Gastrocnemius medialis (tissue), 4 donors: Measurements from ENCODE around the gene POLE3. TPM values are rescaled to one million over a fixed set of nuclear protein-coding genes. Genes with fewer than 3 reads are reported as not detected.

Experiments used
- ATAC-seq, 2 donors: fragments of 150-250 bp; one replicate each; pipeline ENCODE4 v1.9.1; 2016
- DNase-seq, 2 donors: peaks; one replicate each; pipeline ENCODE4 v3.0.0-alpha.2; 2019
- H3K27ac ChIP-seq, 4 donors: fragments of 200-600 bp; sonication (generic); 1 replicate in 1 of 4; 2 replicates in 3 of 4; pipeline ENCODE4 v1.5.1; 2016 to 2018; ENCODE audit warnings: mild to moderate bottlenecking in 2 of 4, moderate library complexity in 1 of 4
- H3K27me3 ChIP-seq, 3 donors: fragments of 200-600 bp; sonication (generic) in 2 of 3; 1 replicate in 1 of 3; 2 replicates in 2 of 3; pipeline versions ENCODE4 v1.5.1 to v1.6.0; 2016 to 2019; ENCODE audit warnings: mild to moderate bottlenecking in 1 of 3, moderate library complexity in 1 of 3
- H3K36me3 ChIP-seq, 2 donors: fragments of 200-600 bp; sonication (generic) in 1 of 2; one replicate each; pipeline ENCODE4 v1.5.1; 2017 to 2018
- H3K4me1 ChIP-seq, 2 donors: fragments of 200-600 bp; sonication (generic) in 1 of 2; one replicate each; pipeline ENCODE4 v1.5.1; 2016 to 2017; ENCODE audit warnings: mild to moderate bottlenecking in 2 of 2
- H3K4me3 ChIP-seq, 4 donors: fragments of 200-600 bp; sonication (generic) in 3 of 4; 1 replicate in 1 of 4; 2 replicates in 3 of 4; pipeline ENCODE4 v1.5.1; 2016 to 2019; ENCODE audit warnings: mild to moderate bottlenecking in 2 of 4
- H3K9me3 ChIP-seq, 3 donors: fragments of 200-600 bp; sonication (generic) in 2 of 3; 1 replicate in 1 of 3; 2 replicates in 2 of 3; pipeline ENCODE4 v1.5.1; 2016 to 2019
- CTCF ChIP-seq, 5 experiments: fragments of 450-650 bp in 3 of 5; fragments of 200-600 bp in 2 of 5; sonication (generic) in 2 of 5; IDR thresholded peaks in 4 of 5; conservative IDR thresholded peaks in 1 of 5; 1 replicate in 4 of 5; 2 replicates in 1 of 5; pipeline ENCODE4 v1.5.1; 2016 to 2019; ENCODE audit warnings: antibody characterized with exemption in 5 of 5, mild to moderate bottlenecking in 3 of 5, moderate library complexity in 3 of 5
- POLR2A ChIP-seq, 2 donors: fragments of 450-650 bp; IDR thresholded peaks; one replicate each; pipeline ENCODE4 v1.6.1; 2017; ENCODE audit warnings: antibody characterized with exemption in 2 of 2, mild to moderate bottlenecking in 2 of 2, moderate library complexity in 2 of 2
- in situ Hi-C, 4 donors: fragments of 200-750 bp; cut with MboI; loops; one replicate each; pipeline versions ENCODE4 v1.15.0 to v1.8.0; 2017; ENCODE audit warnings: low sequenced_read_pairs in 4 of 4
- intact Hi-C: fragments of 100-400 bp; cut with DNase I; formaldehyde crosslinking; loops from one replicate; pipeline ENCODE4 v1.15.1; 2023; ENCODE audit warnings: low total_unique reads
- total RNA-seq, 4 donors: library from RNA; depleted of rRNA; stranded (reverse); fragments of >200 nt; gene quantifications; one replicate each; pipeline versions ENCODE4 v1.1.0 to v1.2.3, GENCODE V29; 2016

POLE3 gene
- total RNA-seq, 4 donors from 2014 or later, result 42.9 to 66.4 (median 57.8) TPM

- no peaks in the 10 kb centered on the region for H3K4me1 ChIP-seq
- in situ Hi-C loops, result no loop called here
These were observed 50.1 kb downstream of the POLE3 start for GRCh38 chr9:113360242-113360842.

GRCh38 chr9:113359385-113359784, 51.1 kb downstream of the POLE3 start:
- no peaks in the 10 kb centered on the region for H3K36me3 ChIP-seq
- no peak for DNase-seq
- no peak for ATAC-seq
- H3K4me1 ChIP-seq, result no peaks in the 10 kb centered on the region
- peaks cover 0 to 1% (median 0%) of the 10 kb centered on the region in 3 donors for H3K27me3 ChIP-seq
- TF ChIP-seq POLR2A (IDR thresholded peaks at IDR 0.05), result no peak
- TF ChIP-seq CTCF (IDR thresholded peaks at IDR 0.05 in 4 of 5, conservative IDR thresholded peaks at IDR 0.05 in 1 of 5), result no peak
- no peak overlapping the region for H3K27ac ChIP-seq
- intact Hi-C loops, result no loop called here
- in situ Hi-C loops, result no loop called here
- H3K9me3 ChIP-seq, result no peaks in the 10 kb centered on the region
- H3K4me3 ChIP-seq, result no peak overlapping the region

More at GRCh38 chr9:113360242-113360842, 50.1 kb downstream of the POLE3 start:
- TF ChIP-seq POLR2A (IDR thresholded peaks at IDR 0.05) (no peak), CTCF (IDR thresholded peaks at IDR 0.05 in 4 of 5, conservative IDR thresholded peaks at IDR 0.05 in 1 of 5) (no peak)
- ATAC-seq (no peak), DNase-seq (no peak)
- no peak overlapping the region for H3K4me3 ChIP-seq
- no peaks in the 10 kb centered on the region for H3K36me3 ChIP-seq
- H3K27ac ChIP-seq, result no peak overlapping the region
- no peaks in the 10 kb centered on the region for H3K27me3 ChIP-seq
- intact Hi-C loops, result no loop called here
- no peaks in the 10 kb centered on the region for H3K9me3 ChIP-seq

Other genes with a start within 250 kb of the POLE3 start
- 10 to 100 TPM; 13.3 to 17.5 (median 14.5) TPM for gene FKBP15, start 189.4 kb downstream of the POLE3 start, total RNA-seq
- gene SLC31A1, start 189.1 kb downstream of the POLE3 start, total RNA-seq, result 1 to 10 TPM; 2.9 to 5.6 (median 4.3) TPM
- gene CDC26, start 135.1 kb downstream of the POLE3 start, total RNA-seq, result 10 to 100 TPM; 16.7 to 34.0 (median 28.3) TPM
- gene PRPF4, start 135.0 kb downstream of the POLE3 start, total RNA-seq, result 10 to 100 TPM; 14.0 to 19.6 (median 16.4) TPM
- gene RNF183, start 107.3 kb downstream of the POLE3 start, total RNA-seq, result not detected
- 1 to 10 TPM in 1 of 4 donors, under 1 TPM in 2, not detected in 1; 0.29 to 1.1 (median 0.36) TPM for gene WDR31, start 70.4 kb downstream of the POLE3 start, total RNA-seq
- gene BSPRY, start 61.1 kb downstream of the POLE3 start, total RNA-seq, result under 1 TPM in 1 of 4 donors, not detected in 3; 0.12 TPM
- 10 to 100 TPM; 10.3 to 16.2 (median 14.1) TPM for gene HDHD3, start 33.7 kb downstream of the POLE3 start, total RNA-seq
- 10 to 100 TPM in 2 of 4 donors, 1 to 10 TPM in 2; 8.9 to 16.2 (median 12.3) TPM for gene ALAD, start 9.4 kb downstream of the POLE3 start, total RNA-seq
- not detected for gene C9orf43, start 72 bp upstream of the POLE3 start, total RNA-seq
- 10 to 100 TPM in 2 of 4 donors, 1 to 10 TPM in 2; 5.9 to 11.8 (median 9.8) TPM for gene RGS3, start 53.1 kb upstream of the POLE3 start, total RNA-seq